ENCODE measurements around the gene CD22. TPM values are rescaled to one million over a fixed set of nuclear protein-coding genes. Genes with fewer than 3 reads are reported as not detected.

CD22 gene
- total RNA-seq, 1 donor from 2014 or later = 19.1 TPM

DNA sequence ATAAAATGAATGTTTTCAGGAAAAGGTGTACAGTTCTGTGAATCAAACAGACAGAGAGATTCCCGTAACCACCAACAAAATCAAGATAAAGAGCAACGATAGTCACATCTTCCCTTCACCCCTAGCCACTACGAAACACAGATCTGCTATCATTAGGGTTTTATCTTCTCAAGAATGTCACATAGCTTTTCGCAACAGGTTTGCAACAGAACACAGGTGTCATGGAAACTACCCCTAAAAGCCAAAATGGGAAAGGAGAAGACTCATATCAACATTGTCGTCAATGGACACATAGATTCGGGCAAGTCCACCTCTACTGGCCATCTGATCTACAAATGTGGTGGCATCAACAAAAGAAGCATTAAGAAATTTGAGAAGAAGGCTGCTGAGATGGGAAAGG is 52.9 kb downstream of the CD22 start:
- Histone ChIP-seq H3K9me3 (no peaks in the 10 kb centered on the region), H3K4me3 (no peak overlapping the region), H3K27me3 (ENCODE audit: low read depth) (peaks cover 4% of the 10 kb centered on the region), H3K27ac (no peak overlapping the region), H3K4me1 (no peaks in the 10 kb centered on the region), H3K36me3 (no peaks in the 10 kb centered on the region)
- intact Hi-C loops (cut with DNase I) = no loop called here
- DNase-seq (no peak), ATAC-seq (no peak)
- no peak for TF ChIP-seq CTCF (IDR thresholded peaks at IDR 0.05)

DNA sequence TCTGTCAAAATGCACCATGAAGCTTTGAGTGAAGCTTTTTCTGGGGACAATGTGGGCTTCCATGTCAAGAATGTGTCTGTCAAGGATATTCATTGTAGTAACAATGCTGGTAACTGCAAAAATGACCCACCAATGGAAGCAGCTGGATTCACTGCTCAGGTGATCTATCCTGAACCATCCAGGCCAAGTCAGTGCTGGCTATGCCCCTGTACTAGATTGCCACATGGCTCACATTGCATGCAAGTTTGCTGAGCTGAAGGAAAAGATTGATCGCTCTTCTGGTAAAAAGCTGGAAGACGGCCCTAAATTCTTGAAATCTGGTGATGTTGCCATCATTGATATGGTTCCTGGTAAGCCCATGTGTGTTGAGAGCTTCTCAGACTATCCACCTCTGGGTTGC is 54.5 kb downstream of the CD22 start:
- Histone ChIP-seq H3K36me3 (no peaks in the 10 kb centered on the region), H3K4me3 (no peak overlapping the region), H3K27ac (no peak overlapping the region), H3K27me3 (ENCODE audit: low read depth) (peaks cover 4% of the 10 kb centered on the region), H3K4me1 (no peaks in the 10 kb centered on the region), H3K9me3 (no peaks in the 10 kb centered on the region)
- no peak for TF ChIP-seq CTCF (IDR thresholded peaks at IDR 0.05)
- DNase-seq (no peak), ATAC-seq (no peak)
- intact Hi-C loops (cut with DNase I) = no loop called here

DNA sequence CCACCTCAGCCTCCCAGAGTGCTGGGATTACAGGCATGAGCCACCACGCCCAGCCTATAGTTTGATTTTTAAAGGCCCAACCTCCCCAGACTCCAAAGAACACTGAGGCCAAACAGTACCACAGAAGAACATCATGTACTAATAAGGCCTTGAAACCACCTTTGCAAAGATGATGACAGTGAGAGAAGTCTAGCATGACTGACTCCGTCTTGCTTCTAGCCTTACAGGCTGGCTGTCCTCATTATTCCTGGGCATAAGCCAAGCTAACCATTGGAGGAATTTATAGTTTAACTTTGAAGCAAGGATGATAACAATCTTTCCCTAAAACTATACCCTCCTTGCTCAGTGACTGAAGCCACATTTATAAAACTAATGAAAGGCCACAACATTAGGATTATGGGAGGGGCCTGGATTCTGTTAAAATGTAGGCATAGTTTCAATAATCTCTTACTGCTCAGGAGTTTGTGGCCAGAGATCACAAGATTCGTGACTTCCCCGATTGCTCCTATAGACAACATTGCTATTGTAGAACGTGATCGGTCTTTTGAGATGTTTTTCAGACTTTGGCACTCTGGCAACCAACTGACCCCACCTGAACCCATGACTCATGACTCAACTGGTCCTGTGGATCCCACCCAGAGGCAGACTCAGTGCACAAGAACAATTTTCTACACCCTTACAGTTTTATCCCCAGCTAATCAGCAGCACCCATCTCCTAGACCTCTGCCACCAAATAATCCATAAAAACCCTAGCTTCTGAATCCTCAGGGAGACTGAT is 59.5 kb downstream of the CD22 start:
- H3K9me3 ChIP-seq = no peaks in the 10 kb centered on the region
- H3K4me3 ChIP-seq = no peak overlapping the region
- no peaks in the 10 kb centered on the region for H3K27me3 ChIP-seq (ENCODE audit: low read depth)
- DNase-seq = no peak
- TF ChIP-seq CTCF (IDR thresholded peaks at IDR 0.05) = no peak
- no peaks in the 10 kb centered on the region for H3K36me3 ChIP-seq
- H3K27ac ChIP-seq = no peak overlapping the region
- no peak for ATAC-seq
- intact Hi-C loops (cut with DNase I) = no loop called here
- H3K4me1 ChIP-seq = no peaks in the 10 kb centered on the region

DNA sequence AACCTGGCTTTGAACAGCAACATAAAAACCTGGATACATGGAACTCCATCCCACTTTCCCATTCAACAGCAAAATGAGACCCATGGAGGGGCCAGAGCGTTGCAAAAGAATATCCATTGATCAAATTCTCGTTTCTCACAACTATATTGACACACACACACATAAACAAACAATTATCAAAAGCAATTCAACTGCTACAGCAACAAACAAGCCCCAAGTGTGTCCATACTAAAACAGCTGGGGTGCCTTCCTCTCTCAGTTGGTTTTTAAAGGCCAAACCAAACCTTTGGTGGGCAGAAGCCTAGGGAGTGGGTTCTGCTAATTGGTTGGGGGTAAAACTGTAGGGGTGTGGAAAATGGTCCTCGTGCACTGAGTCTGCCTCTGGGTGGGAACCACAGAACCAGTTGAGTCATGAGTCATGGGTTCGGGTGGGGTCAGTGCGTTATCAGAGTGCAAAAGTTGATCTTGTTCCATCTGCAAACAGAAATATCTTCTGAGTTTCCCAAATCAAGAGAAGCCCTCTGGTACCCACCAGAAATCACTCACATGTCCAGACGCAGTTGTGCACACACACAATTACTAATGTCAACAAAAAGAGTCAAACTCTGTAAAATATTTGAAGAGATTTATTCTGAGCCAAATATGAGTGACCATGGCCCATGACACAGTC is 60.3 kb downstream of the CD22 start:
- Histone ChIP-seq H3K4me3 (no peak overlapping the region), H3K36me3 (no peaks in the 10 kb centered on the region), H3K27ac (no peak overlapping the region), H3K4me1 (no peaks in the 10 kb centered on the region), H3K27me3 (ENCODE audit: low read depth) (no peaks in the 10 kb centered on the region), H3K9me3 (no peaks in the 10 kb centered on the region)
- no peak for ATAC-seq
- TF ChIP-seq CTCF (IDR thresholded peaks at IDR 0.05) = no peak
- intact Hi-C loops (cut with DNase I) = no loop called here
- no peak for DNase-seq

- no peak for ATAC-seq
- Histone ChIP-seq H3K36me3 (no peaks in the 10 kb centered on the region), H3K27ac (no peak overlapping the region), H3K4me3 (no peak overlapping the region), H3K9me3 (no peaks in the 10 kb centered on the region), H3K27me3 (ENCODE audit: low read depth) (no peaks in the 10 kb centered on the region), H3K4me1 (no peaks in the 10 kb centered on the region)
- TF ChIP-seq CTCF (IDR thresholded peaks at IDR 0.05) = no peak
- intact Hi-C loops (cut with DNase I) = no loop called here
- DNase-seq = no peak
Measured at GRCh38 chr19:35392742-35393715, 64.0 kb downstream of the CD22 start.

Measured in lower lobe of right lung (tissue), 2 donors.